NB4 (cell line): ENCODE data around the gene FAM83F.

Experiments used
- CTCF ChIP-seq: IDR thresholded peaks from one replicate; pipeline ENCODE4 v1.5.1; 2012; ENCODE audit warnings: low read depth, low read length
- MYC ChIP-seq: IDR thresholded peaks from 2 replicates; pipeline ENCODE4 v1.6.1; 2011; ENCODE audit warnings: low read depth, low read length

GRCh38 chr22:40004836-40005235 lies 10.1 kb downstream of the FAM83F start:
- TF ChIP-seq CTCF (no peak), MYC (no peak)
